ENCODE results near the gene USO1.

Gene USO1

DNA sequence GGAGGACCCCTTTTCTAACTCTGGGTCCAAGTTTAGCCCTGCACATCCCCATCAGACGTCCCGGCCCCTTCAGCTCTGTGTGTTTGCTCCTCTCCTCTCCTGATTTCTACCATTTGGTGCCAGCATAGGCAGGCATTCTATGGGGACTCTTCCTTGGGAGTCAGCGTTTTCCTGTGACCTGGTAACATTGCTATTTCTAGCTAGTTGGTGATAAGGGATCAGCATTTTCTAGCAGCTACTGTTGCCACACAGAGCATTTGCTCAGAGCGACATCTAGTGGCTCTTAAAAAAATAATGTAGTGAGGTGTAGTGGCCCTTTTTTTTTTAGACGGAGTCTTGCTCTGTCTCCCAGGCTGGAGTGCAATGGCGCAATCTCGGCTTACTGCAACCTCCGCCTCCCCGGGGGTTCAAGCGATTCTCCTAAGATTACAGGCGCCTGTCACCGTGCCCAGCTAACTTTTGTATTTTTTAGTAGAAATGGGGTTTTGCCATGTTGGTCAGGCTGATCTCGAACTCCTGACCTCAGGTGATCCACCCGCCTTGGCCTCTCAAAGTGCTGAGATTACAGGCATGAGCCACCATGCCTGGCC, 123.9 kb downstream of the USO1 start:
- DNase-seq, result peak; percentile 78 to 86 (median 81)

DNA sequence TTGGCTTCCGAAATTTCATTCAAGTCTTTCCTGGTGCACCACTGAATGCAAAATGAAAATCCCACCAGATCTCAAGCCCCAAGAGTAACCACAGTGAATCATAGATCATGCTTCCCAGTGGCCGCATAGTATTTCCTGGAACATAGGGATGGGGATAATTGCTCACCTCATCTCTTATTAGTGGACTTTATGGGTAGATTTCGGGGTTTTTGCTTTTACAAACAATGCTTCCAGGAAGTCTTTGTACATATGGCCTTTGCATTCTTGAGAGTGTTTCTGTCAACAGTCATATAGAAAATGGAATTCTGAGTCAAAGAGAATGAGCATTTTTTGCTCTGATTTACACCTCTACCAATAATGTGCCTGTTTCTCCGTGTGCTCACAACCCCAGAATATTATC, 124.5 kb downstream of the USO1 start:
- peak in 1 of 3 donors; percentile 63 for DNase-seq

GRCh38 chr4:75849461-75849860, 125.1 kb downstream of the USO1 start:
- DNase-seq, result peak; percentile 63 to 66 (median 65)

GRCh38 chr4:75858721-75859120, 134.3 kb downstream of the USO1 start:
- no peak for DNase-seq

- DNase-seq, result no peak
Measured at GRCh38 chr4:75860606-75861005, 136.2 kb downstream of the USO1 start.

Measured in suppressor macrophage treated with lipopolysaccharide for 1 hour (primary cell).